ENCODE measurements around the gene COPG1. TPM values are rescaled to one million over a fixed set of nuclear protein-coding genes. Genes with fewer than 3 reads are reported as not detected.

COPG1 gene
- total RNA-seq, 1 donor = 402 TPM

- DNase-seq (ENCODE audit: low read depth) = no peak
- TF ChIP-seq CTCF (IDR thresholded peaks at IDR 0.05; ENCODE audit: insufficient read depth, low read depth, low read length) = no peak
- peak overlapping the region; percentile 89 for H3K4me3 ChIP-seq (ENCODE audit: low read depth, low read length)
Observed at GRCh38 chr3:129317014-129317771, 67.8 kb downstream of the COPG1 start.

GRCh38 chr3:129317848-129318247, 68.4 kb downstream of the COPG1 start:
- DNase-seq (ENCODE audit: low read depth) = no peak

GRCh38 chr3:129318921-129319320, 69.5 kb downstream of the COPG1 start:
- DNase-seq (ENCODE audit: low read depth) = no peak
- H3K4me3 ChIP-seq (ENCODE audit: low read depth, low read length) = no peak overlapping the region
- no peak for TF ChIP-seq CTCF (IDR thresholded peaks at IDR 0.05; ENCODE audit: insufficient read depth, low read depth, low read length)

More at GRCh38 chr3:129317848-129318247, 68.4 kb downstream of the COPG1 start:
- no peak overlapping the region for H3K4me3 ChIP-seq (ENCODE audit: low read depth, low read length)
- TF ChIP-seq CTCF (IDR thresholded peaks at IDR 0.05; ENCODE audit: insufficient read depth, low read depth, low read length) = no peak

- H3K4me3 ChIP-seq (ENCODE audit: low read depth, low read length) = no peak overlapping the region
- no peak for DNase-seq (ENCODE audit: low read depth)
- no peak for TF ChIP-seq CTCF (IDR thresholded peaks at IDR 0.05; ENCODE audit: insufficient read depth, low read depth, low read length)
Observed at GRCh38 chr3:129320261-129320660, 70.9 kb downstream of the COPG1 start.

- no peak overlapping the region for H3K4me3 ChIP-seq (ENCODE audit: low read depth, low read length)
- no peak for DNase-seq (ENCODE audit: low read depth)
- no peak for TF ChIP-seq CTCF (IDR thresholded peaks at IDR 0.05; ENCODE audit: insufficient read depth, low read depth, low read length)
Observed at GRCh38 chr3:129320825-129321487, 71.5 kb downstream of the COPG1 start.

- no peak for DNase-seq (ENCODE audit: low read depth)
- TF ChIP-seq CTCF (IDR thresholded peaks at IDR 0.05; ENCODE audit: insufficient read depth, low read depth, low read length) = no peak
- H3K4me3 ChIP-seq (ENCODE audit: low read depth, low read length) = no peak overlapping the region
Observed at GRCh38 chr3:129321887-129322286, 72.5 kb downstream of the COPG1 start.

All from fibroblast of villous mesenchyme (primary cell).